ENCODE measurements around the gene SLC16A4.

The SLC16A4 gene

DNA sequence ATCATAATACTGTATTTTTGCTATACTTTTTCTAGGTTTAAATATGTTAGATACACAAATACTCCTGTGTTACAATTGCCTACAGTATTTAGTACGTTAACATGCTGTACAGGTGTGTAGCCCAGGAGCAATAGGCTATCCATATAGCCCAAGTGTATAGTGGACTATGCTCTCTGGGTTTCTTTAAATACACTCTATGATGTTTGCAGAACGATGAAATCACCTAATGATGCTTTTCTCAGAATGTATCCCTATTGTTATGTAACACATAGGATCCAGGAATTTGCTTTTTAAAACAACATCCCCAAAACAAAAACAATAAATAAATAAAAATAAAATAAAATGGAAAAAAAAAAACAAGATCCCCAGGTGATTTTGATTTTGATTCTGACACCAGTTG lies 69.8 kb downstream of the SLC16A4 start:
- TF ChIP-seq, protein P1, sequence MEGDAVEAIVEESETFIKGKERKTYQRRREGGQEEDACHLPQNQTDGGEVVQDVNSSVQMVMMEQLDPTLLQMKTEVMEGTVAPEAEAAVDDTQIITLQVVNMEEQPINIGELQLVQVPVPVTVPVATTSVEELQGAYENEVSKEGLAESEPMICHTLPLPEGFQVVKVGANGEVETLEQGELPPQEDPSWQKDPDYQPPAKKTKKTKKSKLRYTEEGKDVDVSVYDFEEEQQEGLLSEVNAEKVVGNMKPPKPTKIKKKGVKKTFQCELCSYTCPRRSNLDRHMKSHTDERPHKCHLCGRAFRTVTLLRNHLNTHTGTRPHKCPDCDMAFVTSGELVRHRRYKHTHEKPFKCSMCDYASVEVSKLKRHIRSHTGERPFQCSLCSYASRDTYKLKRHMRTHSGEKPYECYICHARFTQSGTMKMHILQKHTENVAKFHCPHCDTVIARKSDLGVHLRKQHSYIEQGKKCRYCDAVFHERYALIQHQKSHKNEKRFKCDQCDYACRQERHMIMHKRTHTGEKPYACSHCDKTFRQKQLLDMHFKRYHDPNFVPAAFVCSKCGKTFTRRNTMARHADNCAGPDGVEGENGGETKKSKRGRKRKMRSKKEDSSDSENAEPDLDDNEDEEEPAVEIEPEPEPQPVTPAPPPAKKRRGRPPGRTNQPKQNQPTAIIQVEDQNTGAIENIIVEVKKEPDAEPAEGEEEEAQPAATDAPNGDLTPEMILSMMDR (conservative IDR thresholded peaks at IDR 0.05; ENCODE audit: control insufficient read depth, insufficient read depth, low read depth, low read length): no peak
- no peak for DNase-seq (ENCODE audit: low read depth)
- H3K4me3 ChIP-seq (ENCODE audit: control insufficient read depth, low read depth, low read length): no peak overlapping the region

DNA sequence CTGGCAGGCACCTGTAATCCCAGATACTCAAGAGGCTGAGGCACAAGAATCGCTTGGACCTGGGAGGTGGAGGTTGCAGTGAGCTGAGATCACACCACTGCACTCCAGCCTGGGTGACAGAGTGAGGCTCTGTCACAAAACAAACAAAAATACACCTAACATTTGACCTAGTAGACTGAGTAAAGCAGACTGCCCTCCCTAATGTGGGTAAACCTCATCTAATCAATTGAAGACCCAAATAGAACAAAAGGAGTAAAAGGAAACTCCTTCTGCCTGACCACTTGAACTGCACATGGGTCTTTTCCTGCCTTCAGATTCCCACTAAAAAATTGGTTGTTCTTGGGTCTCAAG lies 70.7 kb downstream of the SLC16A4 start:
- TF ChIP-seq, protein P1 (conservative IDR thresholded peaks at IDR 0.05; ENCODE audit: control insufficient read depth, insufficient read depth, low read depth, low read length): no peak
- no peak for DNase-seq (ENCODE audit: low read depth)
- H3K4me3 ChIP-seq (ENCODE audit: control insufficient read depth, low read depth, low read length): no peak overlapping the region

DNA sequence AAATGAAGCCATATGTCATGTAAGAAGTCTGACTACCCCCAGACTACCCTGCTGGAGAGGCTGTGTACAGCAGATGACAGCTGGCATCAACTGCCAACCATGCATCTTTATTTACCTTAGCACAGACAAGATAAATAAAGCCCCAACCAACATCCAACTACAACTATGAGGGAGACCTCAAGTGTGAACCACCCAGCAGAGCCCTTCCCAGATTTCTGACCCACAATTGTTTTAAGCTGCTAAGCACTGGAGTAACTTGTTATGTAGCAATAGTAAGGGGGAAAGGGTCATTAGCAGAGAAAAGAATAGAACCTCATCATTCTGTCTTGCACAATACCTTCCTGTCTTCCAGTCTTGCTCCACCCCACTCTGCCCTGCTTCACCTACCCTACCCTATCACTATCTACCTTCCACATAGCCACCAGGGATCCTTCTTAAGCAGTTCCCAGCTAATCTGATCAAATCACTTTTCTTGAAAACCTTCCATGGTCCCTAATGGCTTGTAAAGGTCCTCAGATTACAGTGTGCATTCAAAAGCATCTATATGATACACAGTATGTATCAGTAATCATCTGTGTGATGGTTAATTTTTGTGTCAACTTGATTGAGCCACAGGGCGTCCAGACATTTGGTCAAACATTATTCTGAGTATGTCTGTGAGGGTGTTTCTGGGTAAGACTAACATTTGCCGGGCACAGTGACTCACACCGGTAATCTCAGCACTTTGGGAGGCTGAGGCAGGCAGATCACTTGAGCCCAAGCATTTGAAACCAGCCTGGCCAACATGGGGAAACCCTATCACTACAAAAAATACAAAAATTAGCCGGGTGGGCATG lies 71.3 kb downstream of the SLC16A4 start:
- TF ChIP-seq, protein P1 (conservative IDR thresholded peaks at IDR 0.05; ENCODE audit: control insufficient read depth, insufficient read depth, low read depth, low read length): no peak
- DNase-seq (ENCODE audit: low read depth): peak; percentile 31
- no peak overlapping the region for H3K4me3 ChIP-seq (ENCODE audit: control insufficient read depth, low read depth, low read length)

DNA sequence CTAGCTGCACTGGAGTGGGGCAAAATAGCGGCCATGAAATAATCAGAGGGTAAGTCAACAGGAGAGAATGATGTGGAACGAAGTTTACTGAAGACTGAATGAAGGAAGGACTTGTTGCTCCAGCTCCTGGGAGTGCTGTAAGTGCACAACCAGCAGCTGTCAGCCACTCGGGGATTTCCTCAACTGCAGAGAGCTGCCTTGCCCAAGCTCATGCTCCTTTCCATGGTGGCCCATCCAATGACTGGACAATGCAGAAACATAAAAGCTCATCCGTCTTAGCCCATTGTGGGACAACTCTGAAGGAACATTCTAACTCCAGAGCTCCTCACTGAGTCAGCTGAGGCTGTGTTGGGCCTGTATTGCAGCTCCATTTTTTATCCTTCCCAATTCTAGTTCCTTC lies 72.8 kb downstream of the SLC16A4 start:
- H3K4me3 ChIP-seq (ENCODE audit: control insufficient read depth, low read depth, low read length): no peak overlapping the region
- TF ChIP-seq, protein P1 (conservative IDR thresholded peaks at IDR 0.05; ENCODE audit: control insufficient read depth, insufficient read depth, low read depth, low read length): no peak
- DNase-seq (ENCODE audit: low read depth): no peak

DNA sequence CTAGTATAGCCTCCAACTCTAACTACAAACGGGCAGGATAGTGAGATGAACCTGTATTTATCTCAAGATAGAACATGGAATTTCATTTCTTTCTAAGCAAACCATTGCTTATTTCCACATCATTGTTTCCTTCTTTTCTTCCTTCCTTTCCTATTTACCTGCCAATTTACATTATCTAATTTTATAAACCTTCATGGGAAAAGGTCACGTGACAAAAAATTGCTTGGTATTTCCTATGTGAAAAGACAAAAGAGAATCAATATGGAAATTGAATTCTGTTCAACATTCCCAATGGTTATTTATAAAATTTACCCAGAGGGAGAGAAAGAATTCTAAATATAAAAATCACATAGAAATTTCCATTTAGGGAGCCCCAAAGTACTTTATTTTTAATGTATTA lies 74.1 kb downstream of the SLC16A4 start:
- TF ChIP-seq, protein P1 (conservative IDR thresholded peaks at IDR 0.05; ENCODE audit: control insufficient read depth, insufficient read depth, low read depth, low read length): no peak
- no peak for DNase-seq (ENCODE audit: low read depth)

More for the DNA sequence above, 74.1 kb downstream of the SLC16A4 start:
- no peak overlapping the region for H3K4me3 ChIP-seq (ENCODE audit: control insufficient read depth, low read depth, low read length)
